Activated B cell treated with CpG ODN at 0.5 μM for 24 hours (primary cell): Measurements from ENCODE around the gene CEP120. TPM values are rescaled to one million over a fixed set of nuclear protein-coding genes. Genes with fewer than 3 reads are reported as not detected.
A peak's percentile ranks its signal among the peaks of the same experiment; 100 is the strongest.

Experiments
- ATAC-seq: fragments of 200-7000 bp; cut with Tn5 transposase; one replicate; pipeline ENCODE4 v1.10.0; 2021; ENCODE audit warnings: low read depth, mild to moderate bottlenecking, moderate library complexity
- CTCF ChIA-PET: fragments of 350-600 bp; sonication (Branson Sonifier 250); formaldehyde crosslinking; loops from one replicate; lab custom pipeline; 2021; ENCODE audit warnings: antibody characterized with exemption; lab: Charles Lee
- POLR2A ChIA-PET: fragments of 350-600 bp; sonication (Branson Sonifier 250); formaldehyde crosslinking; loops from one replicate; lab custom pipeline; 2021; ENCODE audit warnings: antibody characterized with exemption; lab: Charles Lee
- DNase-seq: peaks from one replicate; pipeline ENCODE4 v3.0.0; 2022
- H3K27ac Mint-ChIP-seq: one replicate; pipeline ENCODE4 v1.8.0; 2020; ENCODE audit warnings: mixed read lengths
- H3K27me3 Mint-ChIP-seq: one replicate; pipeline ENCODE4 v1.8.0; 2021; ENCODE audit warnings: mixed read lengths
- H3K36me3 Mint-ChIP-seq: one replicate; pipeline ENCODE4 v1.8.0; 2021; ENCODE audit warnings: low read depth, mixed read lengths
- H3K4me1 Mint-ChIP-seq: one replicate; pipeline ENCODE4 v1.8.0; 2021; ENCODE audit warnings: mixed read lengths
- H3K4me3 Mint-ChIP-seq: one replicate; pipeline ENCODE4 v1.8.0; 2020; ENCODE audit warnings: mild to moderate bottlenecking, mixed read lengths
- H3K9me3 Mint-ChIP-seq: one replicate; pipeline ENCODE4 v1.8.0; 2020; ENCODE audit warnings: mixed read lengths
- CTCF ChIP-seq: fragments of 200-600 bp; IDR thresholded peaks from one replicate; pipeline ENCODE4 v1.8.0; 2022; ENCODE audit warnings: antibody characterized with exemption, mild to moderate bottlenecking
- intact Hi-C: fragments of 100-400 bp; cut with micrococcal nuclease; formaldehyde crosslinking; loops from one replicate; pipeline ENCODE4 v1.15.1; 2024
- total RNA-seq: library from RNA; stranded (reverse); gene quantifications from 2 replicates; pipeline ENCODE4 v1.2.3, GENCODE V29; 2022

CEP120 gene
- total RNA-seq, 1 donor from 2014 or later = 43.1 TPM

- POLR2A ChIA-PET = interaction anchor here (0.6 kb wide), 1 partner anchor 119 kb away, joined by 5 read pairs; no protein-coding TSS in a partner anchor
- H3K4me3 Mint-ChIP-seq = no peak overlapping the region
- intact Hi-C loops = no loop called here
These were observed 6.8 kb upstream of the CEP120 start for GRCh38 chr5:123429993-123430392.

GRCh38 chr5:123429221-123429954 is 6.2 kb upstream of the CEP120 start:
- ChIA-PET POLR2A (no interaction called here), CTCF (no interaction called here)
- intact Hi-C loops = no loop called here
- H3K9me3 Mint-ChIP-seq = peaks cover 4% of the 10 kb centered on the region
- H3K27ac Mint-ChIP-seq = no peak overlapping the region
- ATAC-seq (no peak), DNase-seq (no peak)
- H3K4me3 Mint-ChIP-seq = no peak overlapping the region
- no peak for TF ChIP-seq CTCF
- H3K36me3 Mint-ChIP-seq = no peaks in the 10 kb centered on the region
- H3K27me3 Mint-ChIP-seq = peaks cover 2% of the 10 kb centered on the region
- peaks cover 3% of the 10 kb centered on the region for H3K4me1 Mint-ChIP-seq

More at GRCh38 chr5:123429993-123430392, 6.8 kb upstream of the CEP120 start:
- Mint-ChIP-seq H3K36me3 (no peaks in the 10 kb centered on the region), H3K9me3 (peaks cover 4% of the 10 kb centered on the region), H3K27ac (no peak overlapping the region), H3K27me3 (peaks cover 2% of the 10 kb centered on the region), H3K4me1 (peaks cover 2% of the 10 kb centered on the region)
- no peak for DNase-seq
- CTCF ChIA-PET = no interaction called here
- ATAC-seq = no peak
- no peak for TF ChIP-seq CTCF

- H3K27me3 Mint-ChIP-seq = peaks cover 2% of the 10 kb centered on the region
- no peak for TF ChIP-seq CTCF
- ChIA-PET POLR2A (no interaction called here), CTCF (no interaction called here)
- DNase-seq (no peak), ATAC-seq (no peak)
- peaks cover 10% of the 10 kb centered on the region for H3K4me1 Mint-ChIP-seq
- H3K9me3 Mint-ChIP-seq = peaks cover 4% of the 10 kb centered on the region
- H3K27ac Mint-ChIP-seq = no peak overlapping the region
- intact Hi-C loops = no loop called here
- H3K36me3 Mint-ChIP-seq = peaks cover 2% of the 10 kb centered on the region
- no peak overlapping the region for H3K4me3 Mint-ChIP-seq
These were observed 5.5 kb upstream of the CEP120 start for GRCh38 chr5:123428521-123429220.

- DNase-seq (no peak), ATAC-seq (no peak)
- H3K4me1 Mint-ChIP-seq = peaks cover 10% of the 10 kb centered on the region
- intact Hi-C loops = no loop called here
- H3K27ac Mint-ChIP-seq = no peak overlapping the region
- peaks cover 4% of the 10 kb centered on the region for H3K9me3 Mint-ChIP-seq
- H3K27me3 Mint-ChIP-seq = no peaks in the 10 kb centered on the region
- ChIA-PET CTCF (no interaction called here), POLR2A (no interaction called here)
- H3K4me3 Mint-ChIP-seq = no peak overlapping the region
- peaks cover 5% of the 10 kb centered on the region for H3K36me3 Mint-ChIP-seq
- no peak for TF ChIP-seq CTCF
These were observed 4.1 kb upstream of the CEP120 start for GRCh38 chr5:123427281-123427680.

- ATAC-seq = no peak
- intact Hi-C loops = no loop called here
- Mint-ChIP-seq H3K36me3 (peaks cover 5% of the 10 kb centered on the region), H3K9me3 (peaks cover 2% of the 10 kb centered on the region), H3K27me3 (no peaks in the 10 kb centered on the region), H3K27ac (peak overlapping the region; percentile 70), H3K4me3 (peak overlapping the region; percentile 32), H3K4me1 (peaks cover 10% of the 10 kb centered on the region)
- no peak for TF ChIP-seq CTCF
- CTCF ChIA-PET = no interaction called here
- POLR2A ChIA-PET = no interaction called here
- DNase-seq = no peak
These were observed 2.2 kb upstream of the CEP120 start for GRCh38 chr5:123425431-123425830.
